GM21528 (cell line): ENCODE data around the gene ARHGAP26.

ENCODE experiments used
- ATAC-seq: cut with Tn5 transposase; IDR thresholded peaks from one replicate; pipeline ENCODE4 v1.9.1; 2021; ENCODE audit warnings: mild to moderate bottlenecking, moderate library complexity; ENCODE audit not compliant: unreplicated experiment, low FRiP score

The ARHGAP26 gene

DNA sequence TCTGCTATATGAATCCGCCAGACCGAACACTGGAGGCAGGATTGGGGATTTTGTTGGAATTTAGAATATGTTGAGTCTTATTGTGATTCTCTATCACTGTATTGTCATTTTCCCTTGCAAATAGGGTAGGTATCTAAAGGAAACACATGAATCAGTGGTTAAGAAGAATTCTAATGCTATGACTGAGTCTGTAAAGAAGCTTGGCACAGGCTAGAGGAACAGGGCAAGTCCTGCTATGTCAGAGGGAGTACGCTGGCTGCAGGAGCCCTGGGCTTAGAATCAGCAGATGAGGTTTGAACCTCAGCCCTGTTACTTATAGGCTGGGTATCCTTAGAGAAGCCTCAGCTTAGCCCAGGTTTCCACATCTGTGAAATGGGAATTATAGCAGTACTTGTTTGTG is 435.2 kb downstream of the ARHGAP26 start:
- ATAC-seq: no peak

DNA sequence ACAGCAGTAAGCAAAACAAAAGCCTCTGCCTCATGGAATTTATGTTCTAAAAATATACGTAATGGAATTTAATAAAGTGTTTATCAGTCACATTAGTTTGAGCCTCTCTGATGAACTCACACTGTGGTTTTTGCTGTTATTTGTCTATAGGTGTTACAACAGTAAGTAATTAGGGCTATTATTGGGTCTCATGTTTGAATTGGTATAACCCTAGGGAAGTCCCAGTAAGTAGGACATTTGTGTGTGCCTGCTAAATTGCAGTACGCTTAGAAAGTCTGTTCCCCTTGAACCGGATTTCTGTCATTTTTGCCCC is 435.7 kb downstream of the ARHGAP26 start:
- ATAC-seq: no peak

DNA sequence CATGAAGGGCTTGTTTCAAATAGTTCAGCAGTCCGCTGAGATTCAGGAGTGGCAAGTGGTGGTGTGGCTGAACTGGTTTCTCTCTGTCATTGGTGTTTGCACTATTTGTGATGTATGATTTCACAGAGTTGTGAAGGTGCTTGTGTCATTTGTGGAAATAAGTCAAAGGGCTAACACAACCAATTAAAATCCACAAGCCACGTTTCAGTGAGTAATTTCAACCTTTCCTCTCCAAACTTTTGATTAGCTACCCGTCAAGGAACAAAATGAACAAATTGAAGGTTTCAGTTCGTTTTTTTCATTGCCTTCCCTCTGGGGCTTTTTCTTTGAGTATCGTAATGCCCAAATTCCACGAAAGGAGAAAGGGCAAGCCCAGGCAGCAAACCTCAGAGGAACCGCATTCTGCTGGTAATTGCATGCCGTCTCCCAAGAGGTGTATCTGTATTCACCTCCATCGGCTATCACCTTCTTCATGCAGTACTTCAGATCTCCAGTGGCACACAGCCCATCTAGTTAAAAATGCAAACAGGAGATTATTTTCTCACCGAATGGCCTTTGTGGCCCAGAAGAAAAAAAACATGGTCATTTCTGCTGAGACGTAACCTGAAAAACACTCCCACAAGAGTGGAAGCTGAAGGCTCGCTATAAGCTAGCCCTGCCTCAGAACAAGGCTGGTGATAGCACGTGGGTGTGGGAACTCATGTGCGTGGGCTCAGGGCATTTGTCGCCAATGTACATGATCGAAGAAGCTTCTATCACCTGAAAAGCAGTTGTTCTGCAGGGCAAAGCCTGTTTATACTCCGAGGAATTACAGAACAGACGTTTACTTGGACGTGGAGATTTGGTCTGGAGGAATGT is 436.2 kb downstream of the ARHGAP26 start:
- ATAC-seq: no peak

DNA sequence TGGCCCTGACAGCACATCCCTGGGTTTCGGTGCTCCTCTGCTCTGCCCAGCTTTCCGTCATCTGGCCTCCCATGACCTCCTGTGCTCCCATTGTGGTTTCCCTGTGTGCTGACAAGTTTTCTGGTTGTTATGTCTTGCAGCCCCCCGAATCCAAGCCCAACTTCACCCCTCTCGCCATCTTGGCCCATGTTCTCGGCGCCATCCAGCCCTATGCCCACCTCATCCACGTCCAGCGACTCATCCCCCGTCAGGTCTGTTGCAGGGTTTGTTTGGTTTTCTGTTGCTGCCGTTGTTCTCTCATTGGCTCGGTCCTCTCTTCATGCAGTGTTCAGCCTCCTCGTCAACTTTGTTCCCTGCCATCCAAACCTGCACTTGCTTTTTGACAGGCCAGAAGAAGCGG is 436.9 kb downstream of the ARHGAP26 start:
- no peak for ATAC-seq

DNA sequence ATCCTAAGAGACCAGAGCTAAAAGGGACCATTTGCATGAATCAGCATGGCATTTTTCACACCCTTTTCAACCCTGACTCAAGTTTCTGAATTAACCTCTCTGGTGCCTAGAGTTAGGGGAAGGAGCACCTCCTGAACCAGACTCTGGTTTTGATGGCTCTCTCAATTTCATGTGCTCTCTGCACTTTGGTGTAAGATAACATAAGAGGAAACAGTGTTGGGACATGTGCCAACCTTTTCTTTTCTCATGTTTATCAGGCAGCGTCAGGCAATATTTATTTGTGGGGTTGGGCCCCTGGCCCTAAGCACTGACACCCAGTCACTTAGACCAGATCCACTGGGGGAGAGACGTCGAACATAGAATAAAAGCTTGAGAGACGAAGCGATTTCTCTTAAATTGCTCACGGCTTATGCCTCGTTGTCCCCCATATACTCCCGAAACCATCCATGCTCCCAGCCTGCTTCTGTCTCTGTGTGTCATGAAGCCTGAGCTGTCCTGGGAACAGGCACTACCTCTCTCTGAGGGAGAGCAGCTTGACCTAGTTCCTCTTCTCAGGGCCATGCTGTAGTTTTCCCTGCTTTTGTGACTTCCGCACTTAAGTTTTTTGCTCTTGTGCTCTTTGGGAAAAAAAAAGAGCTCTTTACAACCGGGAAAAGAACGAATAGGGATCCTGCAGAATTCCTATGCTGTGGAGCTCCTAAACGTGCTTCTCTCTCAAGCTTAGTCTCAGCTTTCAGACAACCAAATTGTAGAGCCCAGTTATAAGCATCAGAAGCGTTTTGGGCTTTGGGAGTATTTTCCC is 437.6 kb downstream of the ARHGAP26 start:
- ATAC-seq: no peak

DNA sequence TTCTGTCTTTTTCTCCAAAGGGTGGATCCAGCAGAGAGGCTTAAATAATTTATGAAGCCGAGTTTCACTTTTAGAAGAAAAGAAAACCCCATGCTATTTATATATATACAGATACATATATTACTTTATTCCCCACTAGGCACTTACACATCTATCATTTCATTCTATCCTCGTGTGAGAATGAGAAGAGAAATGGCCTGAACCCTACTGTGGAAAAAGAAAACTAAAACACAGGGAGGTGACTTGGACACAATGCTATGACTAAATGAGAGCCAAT is 438.1 kb downstream of the ARHGAP26 start:
- ATAC-seq: no peak

DNA sequence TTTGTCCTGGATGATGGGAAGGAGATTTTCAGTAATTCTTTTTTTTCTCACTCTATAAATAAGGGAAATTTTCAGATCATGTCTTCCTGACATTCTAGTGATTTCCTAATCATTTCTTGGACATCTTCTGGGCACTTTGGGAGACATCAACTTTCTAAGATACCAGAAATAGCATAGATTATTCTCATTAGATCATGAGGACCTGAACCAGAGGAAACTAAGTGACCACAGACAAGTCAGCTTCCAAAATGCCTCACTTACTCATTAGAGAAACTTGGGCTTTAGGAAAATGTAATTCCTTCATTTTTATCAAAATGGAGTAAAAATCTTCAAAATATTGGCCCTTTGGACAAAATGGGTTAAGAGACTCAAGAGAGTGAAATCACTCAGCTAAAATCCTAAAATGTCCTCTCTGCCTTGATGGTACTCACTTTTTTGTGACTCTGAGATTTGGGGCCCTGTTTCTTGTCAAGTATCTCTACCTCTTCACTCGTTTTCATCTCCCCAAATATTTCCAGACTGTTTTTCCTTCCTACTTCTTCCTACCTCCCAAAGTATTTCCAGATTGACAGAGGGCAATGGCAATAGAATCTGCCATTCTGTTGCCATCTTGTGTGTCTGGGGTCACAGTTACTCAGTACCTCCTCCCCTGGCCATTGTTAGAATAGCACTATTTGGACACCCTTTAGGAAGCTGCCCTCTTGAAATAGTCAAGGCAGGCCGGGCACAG is 438.8 kb downstream of the ARHGAP26 start:
- no peak for ATAC-seq

DNA sequence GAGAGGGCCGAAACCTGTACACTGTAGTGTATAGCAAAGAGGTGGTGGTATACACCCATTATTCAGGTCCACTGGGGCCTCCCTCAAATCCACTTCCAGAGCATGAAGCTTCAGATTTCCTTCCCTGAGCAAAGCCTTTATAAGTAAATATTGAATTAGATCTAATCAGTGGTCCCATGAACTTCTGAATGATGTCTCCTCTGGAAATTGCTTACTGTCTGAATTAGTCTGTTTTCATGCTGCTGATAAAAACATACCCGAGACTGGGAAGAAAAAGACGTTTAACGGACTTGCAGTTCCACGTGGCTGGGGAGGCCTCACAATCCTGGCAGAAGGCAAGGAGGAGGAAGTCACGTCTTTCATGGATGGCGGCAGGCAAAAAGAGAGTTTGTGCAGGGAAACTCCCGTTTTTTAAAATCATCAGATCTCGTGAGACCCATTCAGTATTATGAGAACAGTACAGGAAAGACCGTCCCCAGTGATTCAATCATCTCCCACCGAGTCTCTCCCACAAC is 439.8 kb downstream of the ARHGAP26 start:
- no peak for ATAC-seq

DNA sequence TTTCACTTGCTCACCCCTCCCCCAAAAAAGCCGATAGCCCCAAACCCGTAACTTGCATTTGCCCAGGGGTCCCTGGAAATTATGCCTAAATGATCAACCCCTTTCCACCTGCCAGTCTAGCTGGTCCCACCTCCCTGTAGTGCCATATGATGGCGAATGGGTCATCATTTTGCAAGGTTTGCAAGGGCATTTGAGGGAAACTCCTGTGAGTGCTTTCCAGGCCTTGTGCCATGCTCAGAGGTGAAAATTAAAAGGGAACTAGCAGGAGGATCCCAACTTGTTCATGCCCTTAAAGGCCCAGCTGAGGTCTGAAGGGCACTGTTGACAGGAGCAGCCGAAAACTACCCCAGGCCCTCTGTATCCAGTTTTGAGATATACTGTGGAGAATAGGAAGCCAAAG is 440.4 kb downstream of the ARHGAP26 start:
- no peak for ATAC-seq

DNA sequence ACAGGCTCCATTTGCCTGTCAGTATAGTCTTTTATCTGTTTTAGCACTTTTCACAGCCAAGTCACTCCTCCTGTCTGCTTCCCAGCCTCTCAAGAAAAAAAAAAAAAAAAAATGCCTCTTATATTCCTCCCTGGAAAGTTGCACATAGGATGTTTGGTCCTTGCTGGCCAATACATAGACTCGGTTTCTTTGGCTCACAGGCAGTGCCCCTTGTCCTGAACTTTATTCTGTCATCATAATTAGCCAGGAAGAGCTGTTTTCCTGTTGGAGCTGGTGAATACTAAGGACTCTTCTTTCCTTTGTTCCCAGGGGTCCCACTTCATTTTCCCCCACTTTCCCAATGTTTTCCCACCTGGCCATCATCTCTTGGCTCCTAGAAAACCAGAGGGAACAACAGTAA is 442.1 kb downstream of the ARHGAP26 start:
- no peak for ATAC-seq

DNA sequence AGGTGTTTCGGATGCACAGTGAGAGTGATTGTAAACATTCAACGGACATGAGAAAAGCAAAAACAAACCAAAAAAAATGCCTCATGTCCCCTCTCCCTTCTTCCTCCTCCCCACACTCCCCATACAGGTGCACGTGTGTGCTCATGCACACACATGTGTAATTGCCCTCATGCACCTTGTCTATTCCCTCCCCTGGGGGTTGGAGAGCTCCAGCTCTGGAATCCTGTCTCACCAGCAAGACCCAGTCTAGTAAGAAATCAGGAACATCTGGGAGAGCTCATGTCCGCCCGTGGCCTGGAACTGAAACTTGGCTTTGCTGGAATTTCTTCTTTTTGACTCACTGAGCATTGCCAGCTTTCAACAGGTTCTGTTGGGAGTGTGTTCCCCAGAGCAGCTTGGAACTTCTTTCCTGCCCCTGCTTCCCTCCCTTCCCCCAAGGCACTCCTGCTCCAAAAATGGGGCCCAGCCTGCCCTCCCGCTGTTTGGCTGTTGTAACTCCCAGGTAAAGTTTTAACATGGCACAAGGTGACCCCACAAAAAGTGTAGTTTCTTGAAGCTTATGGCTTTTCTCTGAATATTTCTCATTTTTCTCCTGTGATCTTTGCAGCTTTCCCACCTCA is 443.2 kb downstream of the ARHGAP26 start:
- ATAC-seq: no peak

DNA sequence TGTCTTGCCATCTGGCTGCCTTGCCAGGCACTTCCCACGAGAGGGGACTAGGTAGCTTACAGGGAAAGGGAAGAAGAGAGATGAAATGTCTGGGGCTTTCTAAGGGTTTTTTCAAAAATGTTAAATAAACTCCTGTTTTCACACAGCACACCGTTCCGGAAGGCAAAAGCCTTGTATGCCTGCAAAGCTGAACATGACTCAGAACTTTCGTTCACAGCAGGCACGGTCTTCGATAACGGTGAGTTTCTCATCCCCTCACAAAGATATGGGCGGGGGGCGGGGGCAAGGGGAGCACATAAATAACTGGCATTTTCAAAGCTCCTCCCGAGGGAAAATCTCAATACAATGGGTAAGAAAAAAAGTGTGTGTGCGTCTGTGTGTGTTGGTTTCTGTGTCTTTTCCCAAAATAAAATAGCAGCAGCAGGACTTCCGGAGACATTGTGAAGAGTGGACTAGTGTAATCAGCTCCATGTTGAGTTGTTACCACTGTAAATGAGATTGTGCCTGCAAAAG is 443.7 kb downstream of the ARHGAP26 start:
- peak; percentile 51 for ATAC-seq

DNA sequence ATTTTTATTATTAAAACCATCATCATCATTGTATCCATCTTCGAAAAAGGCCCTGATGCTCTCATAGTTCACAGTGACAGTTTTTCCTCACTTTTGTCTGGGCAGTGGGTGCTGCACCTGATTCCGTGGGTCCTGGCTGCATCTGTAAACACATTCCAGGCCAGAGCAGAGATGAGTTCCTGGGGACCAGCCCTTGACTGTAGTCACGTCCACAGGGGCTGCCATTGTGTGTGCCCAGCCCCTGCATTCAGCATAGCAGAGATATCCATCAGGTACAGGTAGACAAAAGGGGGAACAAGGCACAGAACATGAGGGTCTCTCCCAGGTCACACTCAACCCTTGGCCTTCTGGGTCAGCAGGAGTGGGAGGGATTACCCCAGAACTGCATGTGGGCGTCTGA is 444.3 kb downstream of the ARHGAP26 start:
- no peak for ATAC-seq

DNA sequence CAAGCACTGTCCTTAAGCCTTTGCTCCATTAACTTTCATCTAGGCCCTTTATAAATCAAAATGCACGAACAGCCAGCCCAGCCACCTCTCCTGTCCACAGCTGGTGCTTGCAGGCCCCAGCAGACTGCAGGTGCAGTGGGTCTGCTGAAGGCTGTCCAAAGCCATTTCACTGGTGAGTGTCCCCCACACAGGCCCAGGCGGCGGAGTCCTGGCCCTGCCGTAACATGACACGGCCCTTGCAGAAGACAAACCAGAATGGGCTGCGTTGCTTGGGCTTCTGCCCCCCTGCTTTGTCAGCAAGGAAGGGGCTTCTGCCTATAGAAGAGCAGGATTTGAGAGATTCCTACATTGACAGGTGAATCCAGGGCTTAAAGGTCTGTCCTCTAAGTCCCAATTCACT is 444.7 kb downstream of the ARHGAP26 start:
- no peak for ATAC-seq

DNA sequence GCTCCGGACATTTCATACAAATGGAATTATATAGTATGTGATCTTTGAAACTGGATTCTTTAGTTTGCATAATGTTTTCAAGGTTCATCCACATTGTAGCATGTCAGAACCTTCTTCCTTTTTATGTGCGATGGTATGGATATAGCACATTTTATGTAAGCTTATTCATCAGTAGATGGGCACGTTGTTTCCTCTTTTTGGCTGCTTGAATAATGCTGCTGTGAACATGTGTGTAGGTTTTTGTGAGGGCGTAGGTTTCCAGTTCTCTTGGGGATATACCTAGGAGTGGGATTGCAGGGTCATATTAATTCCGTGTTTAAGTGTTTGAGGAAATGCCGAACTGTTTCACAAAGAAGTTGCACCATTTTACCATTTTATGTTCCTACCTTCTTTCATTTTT is 445.5 kb downstream of the ARHGAP26 start:
- ATAC-seq: no peak

DNA sequence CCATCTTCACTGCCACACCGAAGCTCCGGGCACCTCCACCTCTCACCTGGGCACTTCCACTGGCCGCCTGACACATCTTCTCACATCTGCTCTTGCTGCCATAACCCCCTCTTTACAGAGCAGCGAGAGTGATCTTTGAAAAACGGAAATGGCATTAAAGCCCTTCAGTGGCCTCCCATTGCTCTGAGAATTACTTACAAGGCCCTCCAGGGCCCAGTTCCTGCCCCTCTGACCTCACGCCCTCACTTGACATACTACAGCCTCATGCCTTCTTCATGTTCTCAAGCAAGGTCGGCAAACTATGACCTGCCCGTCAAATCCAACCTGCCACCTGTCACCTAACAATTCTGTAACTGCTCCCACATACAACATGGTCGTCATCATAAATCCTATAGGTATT is 446.0 kb downstream of the ARHGAP26 start:
- ATAC-seq: no peak

DNA sequence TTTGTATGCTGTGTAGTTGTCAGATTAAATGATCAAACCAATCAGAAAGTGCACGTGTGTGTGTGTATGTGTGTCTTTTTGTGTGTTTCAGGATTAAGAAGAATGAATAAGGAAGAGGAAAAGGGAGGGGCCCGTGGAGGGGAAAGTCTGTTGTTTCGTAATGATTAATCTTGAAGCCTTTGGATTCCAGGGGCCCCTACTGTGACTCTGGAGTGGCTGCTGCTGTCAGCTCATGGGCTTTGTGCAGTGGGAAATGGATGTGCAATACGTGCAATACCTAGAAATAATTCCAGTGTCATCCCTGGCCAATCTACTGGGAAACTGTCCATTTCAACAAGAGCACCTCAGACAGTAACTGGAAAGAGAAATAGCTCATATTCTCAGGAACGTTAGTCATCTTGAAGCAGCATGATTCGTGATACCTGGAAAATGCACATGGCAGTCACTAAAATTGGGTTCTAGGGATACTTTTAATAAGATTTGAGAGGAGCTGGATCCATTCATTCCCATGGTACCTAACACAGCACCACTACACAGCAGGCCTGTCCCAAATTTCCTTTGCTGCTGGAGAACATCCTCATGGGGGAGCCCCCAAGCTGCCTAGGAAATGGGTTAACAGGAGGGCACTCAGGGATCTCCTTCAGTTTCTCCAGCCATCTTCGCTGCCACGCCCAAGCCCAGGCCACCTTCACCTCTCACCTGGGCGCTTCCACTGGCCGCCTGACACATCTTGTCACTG is 447.1 kb downstream of the ARHGAP26 start:
- no peak for ATAC-seq

DNA sequence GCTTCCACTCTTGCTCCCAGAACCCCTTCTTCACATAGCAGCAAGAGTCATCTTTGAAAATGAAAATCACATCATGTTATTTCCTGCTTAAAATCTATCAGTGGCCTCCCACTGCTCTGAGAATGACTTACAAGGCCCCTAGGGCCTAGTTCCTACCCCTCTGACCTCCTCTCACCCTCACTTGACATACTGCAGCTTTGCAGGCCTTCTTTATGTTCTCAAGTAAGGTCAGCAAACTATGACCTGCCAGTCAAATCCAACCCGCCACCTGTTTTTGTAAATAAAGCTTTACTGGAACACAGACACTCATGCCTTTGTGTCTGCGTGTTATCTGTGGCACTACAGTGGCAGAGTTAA is 447.6 kb downstream of the ARHGAP26 start:
- ATAC-seq: no peak

DNA sequence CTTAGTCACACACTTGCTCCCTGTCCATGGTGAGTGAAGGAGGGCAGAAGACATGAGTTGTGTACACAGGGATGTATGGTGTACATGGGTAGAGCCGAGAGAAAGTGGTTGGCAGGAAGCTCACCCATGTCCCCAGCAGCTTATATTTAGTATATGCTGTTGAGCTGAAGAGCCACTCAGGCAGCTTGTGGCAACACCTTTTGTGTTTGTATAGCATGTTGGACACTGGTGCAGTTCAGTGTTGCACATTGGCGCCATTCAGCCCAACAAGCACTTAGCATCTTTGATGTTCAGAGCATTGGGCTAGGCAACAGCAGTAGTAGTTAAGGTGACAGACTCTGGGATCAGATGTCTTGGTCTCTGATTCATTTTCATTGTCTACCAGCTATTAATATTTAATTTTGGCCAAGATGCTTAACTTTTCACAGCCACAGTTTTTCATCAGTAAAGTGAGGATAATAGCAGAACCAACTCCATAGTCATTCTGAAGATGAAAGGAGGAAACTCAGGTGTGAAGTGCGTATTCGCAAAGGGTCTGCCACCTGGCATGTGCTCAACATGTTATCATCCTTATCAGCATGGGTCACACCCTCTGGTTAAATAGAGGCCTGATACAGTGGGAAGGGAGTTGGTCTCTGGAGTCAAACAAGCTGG is 448.5 kb downstream of the ARHGAP26 start:
- ATAC-seq: no peak

DNA sequence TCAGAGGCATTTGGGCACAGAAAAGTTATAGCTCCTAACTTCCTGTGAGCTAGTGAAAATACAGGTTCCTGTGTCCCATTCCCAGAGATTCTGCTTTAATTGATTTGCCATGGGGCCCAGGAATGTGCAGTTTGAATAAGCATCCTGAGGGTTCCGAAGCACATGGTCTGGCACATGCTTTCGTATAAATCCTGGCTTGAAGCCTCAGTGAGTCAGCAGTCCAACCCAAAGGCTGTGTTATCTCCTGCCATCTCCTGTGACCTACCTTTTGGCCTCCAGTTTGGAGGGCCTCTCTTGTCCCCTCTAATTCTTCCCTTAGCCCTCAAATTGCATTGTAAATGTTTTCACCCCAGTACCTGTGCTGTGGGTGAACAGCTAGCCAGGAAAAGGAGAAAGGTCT is 449.5 kb downstream of the ARHGAP26 start:
- ATAC-seq: no peak
